HG02642 (cell line): ENCODE data around the gene FHL1.

Experiments used
- ATAC-seq: cut with Tn5 transposase; IDR thresholded peaks from one replicate; pipeline ENCODE4 v1.9.1; 2021; ENCODE audit warnings: mild to moderate bottlenecking; ENCODE audit not compliant: unreplicated experiment, poor library complexity

The FHL1 gene

DNA sequence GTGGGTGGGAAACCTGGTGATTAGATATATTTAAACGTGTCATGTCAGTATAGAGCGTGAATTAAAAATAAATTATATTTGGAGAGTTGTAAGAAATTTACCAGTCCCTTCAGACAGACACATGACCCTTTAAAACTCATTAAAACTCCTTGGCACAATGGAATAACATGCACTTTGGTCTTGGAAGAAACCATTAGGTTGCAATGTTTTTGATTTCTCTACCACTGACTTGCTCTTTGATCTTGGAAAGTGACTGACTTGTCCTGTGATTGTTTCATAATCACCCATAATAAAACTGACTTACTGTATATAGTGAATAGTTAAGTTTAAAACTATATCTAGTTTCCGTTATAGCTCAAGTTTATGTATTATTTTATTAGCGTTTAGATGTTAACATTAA is 35.8 kb downstream of the FHL1 start:
- ATAC-seq: no peak

DNA sequence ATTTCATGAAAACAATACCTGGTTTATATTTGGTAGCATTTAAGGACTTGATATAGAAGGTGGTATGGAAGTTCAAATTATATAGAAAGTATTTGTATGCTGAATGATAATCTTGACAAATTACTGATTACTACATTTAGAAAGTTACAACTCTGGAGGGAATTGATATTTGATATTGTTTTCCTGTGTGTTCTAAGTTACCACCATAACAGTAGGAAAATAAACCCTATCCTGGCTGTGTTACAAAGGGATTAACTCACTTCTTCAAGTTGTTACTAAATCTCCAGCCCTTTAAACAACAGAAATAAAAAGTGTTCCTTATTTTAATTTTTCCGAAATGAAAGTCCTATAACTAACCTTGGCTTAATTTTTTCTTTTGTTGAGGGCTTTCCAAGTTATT is 36.6 kb downstream of the FHL1 start:
- no peak for ATAC-seq

DNA sequence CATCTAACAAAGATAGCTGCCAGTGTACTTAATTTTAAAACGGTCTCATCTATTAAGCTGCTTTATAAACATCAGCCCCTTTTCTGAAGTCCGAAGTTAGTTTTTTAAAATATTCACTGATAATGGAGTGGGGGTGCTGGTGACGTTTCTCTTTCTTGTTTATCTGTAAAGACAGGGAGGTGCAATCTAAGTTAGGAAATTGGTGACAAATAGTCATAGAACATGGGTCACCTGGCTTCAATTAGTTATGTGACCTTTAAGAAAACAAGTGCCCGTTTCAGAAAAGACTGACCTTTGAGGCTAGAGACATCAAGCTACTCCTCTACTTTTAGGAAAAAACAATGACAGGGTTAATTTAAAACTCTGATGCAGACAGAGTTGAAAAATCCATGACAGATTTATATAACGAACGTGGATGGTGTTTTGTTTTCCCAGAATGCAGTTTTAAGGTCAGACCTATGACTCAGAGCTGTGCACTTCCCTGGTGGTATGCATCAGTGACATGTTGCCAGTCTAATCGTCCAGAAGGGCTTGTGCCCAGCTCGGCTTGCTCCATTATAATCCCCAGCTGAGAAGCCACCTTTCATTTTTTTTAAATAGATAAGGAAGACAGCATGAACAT is 38.2 kb downstream of the FHL1 start:
- ATAC-seq: no peak

DNA sequence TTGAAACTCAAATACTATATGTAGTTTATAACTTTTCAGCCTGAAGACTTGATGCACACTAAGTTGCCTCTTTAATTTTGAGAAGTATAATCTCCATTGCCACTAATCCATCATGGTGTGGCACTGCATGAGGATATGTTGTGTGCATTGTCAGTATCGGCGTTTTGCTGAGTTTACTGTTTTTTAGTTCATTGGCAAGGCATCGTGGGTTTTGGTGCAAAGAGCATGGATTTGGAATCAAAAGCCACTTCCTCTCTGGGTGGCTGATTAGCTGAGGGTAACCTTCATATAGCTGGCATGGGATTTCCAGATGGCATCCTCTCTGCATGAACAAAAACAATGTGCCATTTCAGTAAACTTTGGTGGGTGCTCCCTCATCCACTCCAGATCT is 38.7 kb downstream of the FHL1 start:
- no peak for ATAC-seq

DNA sequence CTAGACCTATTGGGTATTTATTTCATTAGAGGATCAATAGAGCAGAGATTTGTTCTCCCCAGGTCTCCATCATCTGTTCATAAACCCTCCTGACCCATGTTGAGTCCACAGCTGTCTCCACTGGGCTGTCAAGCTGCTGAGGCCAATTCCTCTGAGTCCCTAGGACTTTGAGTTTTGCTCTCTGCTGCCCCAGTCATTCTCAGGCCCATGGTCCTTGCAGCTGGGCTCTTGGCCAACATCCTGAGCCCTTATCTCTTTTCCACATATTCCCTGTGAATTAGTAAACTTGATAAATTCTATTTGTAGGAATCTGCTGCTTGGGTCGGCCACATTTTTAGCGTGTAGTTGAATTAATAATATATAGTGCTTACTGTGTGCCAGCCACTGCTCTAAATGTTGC is 41.9 kb downstream of the FHL1 start:
- ATAC-seq: no peak

DNA sequence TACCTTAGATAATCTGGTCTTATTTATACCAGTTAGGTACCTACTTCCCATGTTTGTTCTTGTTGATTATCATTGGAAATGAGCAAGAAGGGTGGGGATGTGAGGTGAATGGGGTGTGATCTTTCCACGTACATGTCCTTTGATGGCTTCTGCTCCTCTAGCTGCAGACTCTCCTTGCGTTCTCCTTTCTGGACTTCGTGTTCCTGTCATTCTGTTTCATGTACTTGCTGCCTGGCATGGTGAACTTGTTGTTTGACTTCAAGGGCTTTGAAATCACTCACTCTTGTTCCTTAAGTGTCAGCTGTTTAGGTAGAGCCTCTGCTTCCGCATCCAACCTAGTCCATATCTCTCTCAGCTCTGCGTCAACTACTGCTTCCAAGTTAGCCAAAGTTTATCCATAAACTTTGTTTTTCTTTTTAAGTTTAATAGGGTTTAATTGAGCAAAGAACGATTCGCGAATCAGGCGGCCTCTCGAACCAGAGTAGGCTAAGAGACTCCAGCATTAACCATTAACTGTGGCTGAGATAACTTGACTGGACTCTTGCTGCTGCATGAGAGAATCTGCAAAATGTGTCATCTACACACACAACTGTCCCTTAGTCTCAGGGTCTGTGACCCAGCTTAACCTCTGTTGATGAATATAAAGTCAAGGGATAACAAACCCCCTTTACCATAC is 42.8 kb downstream of the FHL1 start:
- no peak for ATAC-seq

DNA sequence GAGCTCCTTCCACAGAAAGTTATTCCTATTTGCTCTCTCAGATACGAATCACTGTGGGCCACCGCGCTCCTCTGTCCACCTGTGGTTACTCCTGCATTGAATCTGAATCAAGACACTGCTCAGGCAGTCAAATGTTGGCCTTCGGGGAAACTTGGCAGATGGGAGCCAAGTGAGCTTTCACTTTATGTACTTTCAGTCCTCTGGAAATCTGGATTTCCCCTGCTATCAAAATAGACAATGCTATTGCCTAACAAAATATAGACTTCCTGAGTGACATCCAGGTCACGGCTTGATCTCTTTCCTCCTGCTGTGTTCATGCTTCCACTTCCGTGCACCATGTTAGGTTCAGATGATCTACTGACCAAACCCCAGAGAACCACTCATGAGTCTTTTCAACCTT is 43.8 kb downstream of the FHL1 start:
- ATAC-seq: no peak

DNA sequence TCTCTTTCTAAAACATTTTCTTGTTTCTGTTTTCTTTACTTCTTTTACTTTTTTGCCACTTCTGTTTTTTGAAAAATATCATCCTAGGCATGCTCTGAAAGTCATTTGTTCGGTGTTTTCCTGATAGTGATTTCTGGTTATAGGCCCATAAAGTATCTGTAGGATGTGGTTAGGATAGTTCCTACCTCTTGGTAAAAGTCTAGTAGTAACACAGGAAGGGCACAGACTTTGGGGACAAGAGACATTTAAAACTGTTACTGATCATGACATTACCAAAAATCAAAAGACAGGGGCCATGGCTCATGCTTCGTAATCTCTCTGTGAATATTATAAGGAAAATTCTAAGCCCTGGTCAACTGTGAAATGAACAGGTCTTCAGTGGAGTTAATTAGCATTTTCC is 44.8 kb downstream of the FHL1 start:
- ATAC-seq: no peak

DNA sequence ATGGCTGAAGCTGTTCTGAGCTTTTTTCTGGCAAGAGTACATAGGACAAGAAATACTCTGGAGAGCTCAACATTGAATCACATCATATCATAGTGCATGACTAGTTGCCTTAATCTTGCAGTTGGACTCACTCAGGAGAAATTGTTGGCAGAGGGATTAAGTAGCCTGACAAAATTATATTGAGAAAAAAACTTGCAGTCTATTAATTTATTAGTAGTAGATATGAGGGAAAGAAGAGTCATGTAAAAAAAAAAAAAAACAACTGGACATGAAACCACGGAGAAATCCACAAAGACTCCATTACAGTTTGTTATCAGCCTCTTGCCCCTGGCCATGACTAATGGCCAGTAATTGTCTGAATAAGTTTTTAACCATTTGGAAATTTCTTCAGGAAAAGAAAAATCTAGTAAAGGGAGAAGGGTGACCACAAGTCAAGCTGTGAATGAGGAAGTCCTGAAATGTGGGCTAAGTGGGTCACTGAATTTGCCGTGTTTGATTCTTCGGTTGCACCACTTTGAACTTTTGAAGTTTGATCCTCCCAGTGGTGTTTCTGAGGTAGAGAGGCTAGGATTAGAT is 45.6 kb downstream of the FHL1 start:
- ATAC-seq: no peak

DNA sequence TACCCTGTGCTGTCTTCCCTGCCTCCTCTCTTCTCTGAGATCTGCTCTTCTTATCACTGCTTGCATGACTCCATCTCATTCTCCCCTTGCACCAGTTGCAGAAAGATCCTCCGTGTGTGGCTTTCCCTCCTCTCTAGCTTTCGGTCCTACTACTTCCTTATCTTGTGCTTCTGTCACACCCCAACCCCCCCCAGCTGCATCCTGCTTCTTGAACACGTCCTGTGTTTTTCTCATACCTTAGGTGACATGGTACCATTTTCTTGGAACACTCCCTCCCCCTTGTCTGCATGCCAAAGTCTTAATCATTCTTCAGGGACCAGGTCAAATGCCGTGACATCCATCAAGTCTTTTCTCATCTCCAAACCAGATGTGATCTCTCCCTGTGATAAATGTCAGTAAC is 46.4 kb downstream of the FHL1 start:
- no peak for ATAC-seq

DNA sequence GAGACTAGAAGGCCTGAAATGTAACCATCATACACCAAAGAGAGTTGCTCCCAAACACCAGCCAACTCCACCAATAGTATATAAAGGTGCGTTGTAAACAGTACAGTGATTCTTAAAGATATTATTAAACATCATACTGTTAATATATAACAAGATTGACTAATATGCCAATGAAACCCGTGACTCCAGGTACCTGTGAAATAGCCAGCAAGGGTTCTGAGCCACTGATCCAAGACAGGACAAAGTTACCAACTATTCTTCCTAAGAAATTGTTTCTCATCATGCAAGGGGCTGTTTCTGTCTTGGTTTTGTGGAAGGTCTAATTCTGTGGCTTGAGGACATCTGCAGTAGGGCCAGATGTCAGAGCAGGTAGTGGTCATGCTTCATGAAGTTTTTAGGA is 47.2 kb downstream of the FHL1 start:
- no peak for ATAC-seq

DNA sequence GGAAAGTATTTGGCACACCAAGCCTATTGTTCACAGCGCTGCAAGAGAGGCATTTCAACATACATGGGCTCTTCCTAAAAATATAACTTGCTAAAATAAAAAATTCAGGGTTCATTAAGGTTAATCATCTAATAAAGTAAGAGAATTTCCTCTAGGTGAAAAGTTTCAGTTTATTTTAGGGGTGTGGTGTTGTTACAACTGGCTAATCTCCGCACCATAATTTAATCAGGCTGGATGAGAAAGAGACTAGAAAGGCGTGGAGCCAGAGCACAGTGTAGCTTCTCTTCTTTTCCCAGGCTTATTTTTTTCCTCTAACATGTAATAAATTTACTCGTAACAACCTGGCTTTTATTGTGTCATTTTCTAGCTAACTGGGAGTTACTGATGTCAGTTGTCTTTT is 47.9 kb downstream of the FHL1 start:
- ATAC-seq: no peak

DNA sequence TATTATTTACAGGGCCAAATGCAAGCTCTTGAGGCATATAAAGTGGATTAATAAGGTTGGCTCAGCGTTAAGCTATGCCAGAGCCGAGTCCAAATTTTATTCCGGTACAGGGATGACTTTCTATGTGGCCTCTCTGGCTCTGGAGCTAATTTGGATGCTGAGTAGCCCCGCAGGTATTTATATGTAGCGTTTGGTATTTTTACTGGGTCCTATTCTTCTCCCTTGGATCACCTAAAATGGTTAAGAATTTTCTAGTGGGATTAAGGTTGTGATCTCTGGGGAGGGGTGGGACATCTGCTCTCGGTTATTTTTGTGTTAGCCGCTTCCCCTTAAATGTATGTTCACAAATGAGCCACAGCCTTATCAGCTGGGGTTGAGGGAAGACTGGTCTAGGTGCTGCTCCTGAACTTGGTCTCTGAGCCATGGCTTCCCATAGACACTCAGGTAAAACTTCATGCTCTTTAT is 49.4 kb downstream of the FHL1 start:
- ATAC-seq: no peak

DNA sequence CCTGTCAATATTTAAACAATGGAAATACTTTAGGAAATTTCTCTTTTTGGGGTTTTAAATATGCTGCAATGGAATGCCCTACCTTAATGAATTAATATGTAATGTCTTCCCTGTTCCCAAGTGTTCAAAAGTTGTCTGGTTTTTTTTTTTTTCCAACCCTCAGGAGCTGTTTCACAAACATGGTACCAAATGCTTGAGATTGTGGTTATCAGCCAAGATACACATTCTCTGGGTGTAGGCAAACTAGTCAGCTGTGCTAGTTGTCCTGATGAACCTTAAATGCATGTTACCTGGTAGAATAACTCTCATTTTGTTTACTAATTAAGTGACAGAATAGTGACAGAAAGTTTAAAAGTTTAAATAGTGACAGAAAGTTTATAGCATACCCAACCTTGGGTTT is 50.7 kb downstream of the FHL1 start:
- no peak for ATAC-seq

DNA sequence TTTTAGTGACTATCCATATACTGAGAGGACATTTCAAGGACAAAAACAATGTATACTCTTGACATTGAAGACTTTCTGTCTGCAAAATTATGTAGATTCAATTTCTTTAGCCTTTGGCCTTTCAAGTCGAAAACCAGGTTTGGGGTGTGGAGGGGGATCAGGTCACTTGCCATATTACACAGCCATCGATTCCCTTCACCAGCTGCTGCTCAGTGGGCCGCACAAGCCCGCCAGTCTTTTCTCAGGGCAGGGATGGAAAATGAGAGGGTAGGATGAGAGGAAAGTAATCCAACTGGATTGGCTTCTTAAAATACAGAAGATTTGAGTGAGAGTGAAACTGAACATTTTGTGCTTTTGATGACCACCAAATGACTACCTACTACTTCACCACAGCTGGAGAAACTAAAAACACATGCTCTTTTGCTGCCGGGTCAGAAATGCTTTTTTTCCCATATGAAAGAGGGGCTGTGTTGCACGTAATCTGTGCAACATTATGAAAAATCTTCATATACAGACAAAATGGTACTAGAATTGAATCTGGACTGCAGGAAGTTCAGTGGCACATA is 51.4 kb downstream of the FHL1 start:
- no peak for ATAC-seq

DNA sequence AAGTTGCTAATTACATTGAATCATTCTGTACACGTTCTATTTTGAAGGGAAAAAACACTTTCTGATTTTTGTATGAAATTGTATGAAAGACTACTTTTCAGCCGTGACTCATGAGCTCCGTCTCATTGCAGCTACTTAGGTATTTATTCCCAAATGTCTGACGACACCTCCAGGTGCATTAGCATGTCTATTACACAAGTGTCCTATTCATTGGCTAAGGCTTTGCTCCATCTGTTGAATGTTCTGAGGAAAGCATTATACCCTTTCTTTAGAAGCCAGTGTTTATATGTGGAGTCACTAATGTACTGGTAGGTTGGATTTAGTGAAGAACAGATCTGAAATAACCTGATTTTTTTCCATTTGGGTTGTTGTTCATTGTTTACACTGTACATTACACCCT is 52.0 kb downstream of the FHL1 start:
- ATAC-seq: no peak

DNA sequence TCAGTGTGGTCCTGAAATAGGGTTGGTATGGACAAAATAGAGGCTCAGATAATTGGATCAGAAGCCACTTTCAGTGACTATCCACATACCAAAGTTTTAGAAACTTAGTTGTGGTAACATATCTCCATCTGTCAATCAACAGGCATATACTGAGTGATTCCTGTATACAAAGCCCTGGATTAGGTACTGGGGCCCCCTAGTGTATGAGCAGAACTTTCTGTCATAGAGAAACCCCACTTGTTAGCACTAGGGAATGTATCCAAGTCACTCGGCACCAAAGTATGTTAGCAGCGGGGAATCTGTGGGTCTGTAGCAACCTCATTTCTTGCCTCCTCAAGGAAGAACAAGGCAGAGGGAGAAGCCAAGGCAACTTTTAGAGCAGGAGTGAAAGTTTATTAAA is 53.1 kb downstream of the FHL1 start:
- no peak for ATAC-seq

DNA sequence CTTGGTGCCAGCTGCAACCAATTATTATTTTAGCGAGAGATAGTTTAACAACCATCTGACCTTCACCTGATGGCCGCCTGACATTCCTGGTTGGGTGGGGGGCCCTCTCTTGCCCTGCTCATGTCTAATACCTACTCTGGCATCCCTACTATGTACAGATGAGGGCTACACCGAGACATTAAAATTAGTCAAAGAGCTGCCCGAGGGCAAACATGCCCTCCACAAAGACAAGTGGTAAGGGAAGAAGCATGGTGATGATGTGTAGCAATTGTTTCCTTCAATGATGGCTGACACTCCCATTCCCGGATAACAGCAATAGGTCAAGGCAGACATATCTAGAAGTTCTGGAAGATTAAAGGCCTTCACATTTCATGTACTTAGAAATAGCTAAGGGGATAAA is 54.3 kb downstream of the FHL1 start:
- ATAC-seq: no peak

DNA sequence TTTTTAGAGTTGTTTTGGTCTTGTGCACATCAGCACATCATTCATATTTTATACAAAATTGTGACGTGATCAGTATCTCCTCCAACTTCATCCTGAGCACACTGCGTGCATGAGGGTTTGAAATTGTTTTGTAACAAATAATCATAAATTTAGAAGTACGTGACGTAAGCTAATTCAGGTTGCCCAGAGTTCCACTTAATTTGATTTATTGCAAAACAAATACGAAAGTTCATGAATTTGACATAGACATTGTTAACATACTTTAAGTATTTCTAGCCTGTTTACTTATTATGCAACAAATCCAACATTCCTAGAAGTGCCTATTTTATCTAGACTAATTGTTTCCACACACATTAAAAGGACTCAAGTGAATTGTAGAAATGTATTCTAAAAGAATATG is 55.6 kb downstream of the FHL1 start:
- ATAC-seq: no peak

DNA sequence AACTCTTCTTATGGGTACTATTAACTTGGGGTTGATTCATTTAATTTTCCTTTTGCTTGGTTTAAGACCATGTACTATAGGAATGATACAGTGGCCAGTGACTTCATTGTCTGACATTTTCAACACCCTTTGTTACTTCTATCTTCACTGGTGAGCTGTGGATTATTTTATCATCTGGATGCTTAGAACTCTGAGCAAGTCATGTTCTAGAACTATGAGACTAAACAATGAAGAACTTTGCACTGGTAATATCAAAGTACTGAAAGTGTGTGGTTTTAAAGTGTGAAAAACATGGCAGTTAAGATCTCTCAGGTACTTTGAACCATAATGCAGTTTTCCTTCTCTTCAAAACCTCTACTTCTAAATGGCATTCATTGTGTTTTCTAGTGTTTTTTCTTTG is 56.1 kb downstream of the FHL1 start:
- ATAC-seq: no peak

DNA sequence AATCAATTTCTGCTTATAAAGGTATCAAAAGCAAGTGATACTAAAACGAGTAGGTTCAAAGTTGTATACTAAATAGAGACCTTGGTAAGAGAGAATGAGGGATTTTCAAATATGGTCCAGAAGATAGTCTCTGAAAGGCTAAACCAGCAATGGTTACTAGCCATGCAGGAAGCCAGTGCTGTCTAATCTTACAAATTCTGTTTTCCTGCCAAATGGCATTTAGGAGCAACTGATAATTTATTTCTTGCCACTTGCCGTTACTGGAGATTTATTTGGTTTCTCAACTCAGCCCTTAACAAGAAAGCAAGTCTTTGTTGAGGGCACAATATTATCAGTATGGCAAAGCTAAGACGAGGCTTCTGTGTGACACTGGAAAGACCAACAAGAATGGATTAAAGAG is 56.6 kb downstream of the FHL1 start:
- no peak for ATAC-seq

DNA sequence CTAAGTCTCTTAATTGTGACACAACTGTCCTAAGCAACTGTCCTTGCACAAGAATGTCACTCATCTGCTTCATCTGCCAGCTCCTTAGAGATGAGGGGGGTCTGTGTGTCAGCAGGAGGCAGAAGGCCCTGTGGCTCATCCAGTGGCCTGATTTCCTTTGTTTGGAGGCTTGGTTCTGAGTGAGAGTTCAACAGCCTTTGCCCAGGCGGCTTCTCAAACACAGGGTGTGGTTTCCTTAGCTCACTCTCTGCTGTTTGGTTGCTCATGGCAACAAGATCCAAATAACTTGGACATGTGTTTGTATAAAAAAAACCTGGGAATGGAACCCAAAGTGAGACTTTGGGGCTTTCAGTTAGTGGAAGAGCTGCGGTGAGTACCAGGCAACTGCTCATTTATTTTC is 57.2 kb downstream of the FHL1 start:
- no peak for ATAC-seq
